Measurements from ENCODE around the gene ART4.

DNA sequence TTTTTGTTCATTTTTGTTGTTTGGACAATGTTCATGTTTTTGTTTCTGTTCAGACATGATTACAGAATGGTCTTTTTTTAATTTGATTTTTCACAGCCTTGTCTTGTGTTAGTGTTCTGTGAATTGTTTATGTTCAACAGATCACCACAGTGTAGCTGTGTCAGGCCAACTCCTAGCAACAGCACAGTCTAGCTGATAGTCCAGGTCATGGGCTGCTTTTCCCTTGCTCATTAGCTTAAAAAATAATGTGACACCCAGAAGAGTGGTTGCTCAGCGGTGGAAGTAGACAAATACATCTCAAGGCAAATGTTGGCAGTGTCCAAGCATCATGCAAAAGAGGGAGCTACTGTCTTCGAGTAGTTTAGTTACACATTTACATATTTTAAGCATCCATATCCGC lies 62.5 kb downstream of the ART4 start:
- TF ChIP-seq POLR2AphosphoS5 (IDR thresholded peaks at IDR 0.05), result no peak
- TF ChIP-seq, protein P1, sequence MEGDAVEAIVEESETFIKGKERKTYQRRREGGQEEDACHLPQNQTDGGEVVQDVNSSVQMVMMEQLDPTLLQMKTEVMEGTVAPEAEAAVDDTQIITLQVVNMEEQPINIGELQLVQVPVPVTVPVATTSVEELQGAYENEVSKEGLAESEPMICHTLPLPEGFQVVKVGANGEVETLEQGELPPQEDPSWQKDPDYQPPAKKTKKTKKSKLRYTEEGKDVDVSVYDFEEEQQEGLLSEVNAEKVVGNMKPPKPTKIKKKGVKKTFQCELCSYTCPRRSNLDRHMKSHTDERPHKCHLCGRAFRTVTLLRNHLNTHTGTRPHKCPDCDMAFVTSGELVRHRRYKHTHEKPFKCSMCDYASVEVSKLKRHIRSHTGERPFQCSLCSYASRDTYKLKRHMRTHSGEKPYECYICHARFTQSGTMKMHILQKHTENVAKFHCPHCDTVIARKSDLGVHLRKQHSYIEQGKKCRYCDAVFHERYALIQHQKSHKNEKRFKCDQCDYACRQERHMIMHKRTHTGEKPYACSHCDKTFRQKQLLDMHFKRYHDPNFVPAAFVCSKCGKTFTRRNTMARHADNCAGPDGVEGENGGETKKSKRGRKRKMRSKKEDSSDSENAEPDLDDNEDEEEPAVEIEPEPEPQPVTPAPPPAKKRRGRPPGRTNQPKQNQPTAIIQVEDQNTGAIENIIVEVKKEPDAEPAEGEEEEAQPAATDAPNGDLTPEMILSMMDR (IDR thresholded peaks at IDR 0.05), result no peak
- TF ChIP-seq EP300 (IDR thresholded peaks at IDR 0.05; ENCODE audit: low read depth), result no peak
- no peak for TF ChIP-seq POLR2A (IDR thresholded peaks at IDR 0.05)
